NCI-H748 (cell line): ENCODE results near the gene DMWD.

ENCODE experiments used
- DNase-seq: peaks from one replicate; lab custom pipeline; 2025; ENCODE audit not compliant: unreplicated experiment; lab: John Stamatoyannopoulos, UW

The DMWD gene, protein sequence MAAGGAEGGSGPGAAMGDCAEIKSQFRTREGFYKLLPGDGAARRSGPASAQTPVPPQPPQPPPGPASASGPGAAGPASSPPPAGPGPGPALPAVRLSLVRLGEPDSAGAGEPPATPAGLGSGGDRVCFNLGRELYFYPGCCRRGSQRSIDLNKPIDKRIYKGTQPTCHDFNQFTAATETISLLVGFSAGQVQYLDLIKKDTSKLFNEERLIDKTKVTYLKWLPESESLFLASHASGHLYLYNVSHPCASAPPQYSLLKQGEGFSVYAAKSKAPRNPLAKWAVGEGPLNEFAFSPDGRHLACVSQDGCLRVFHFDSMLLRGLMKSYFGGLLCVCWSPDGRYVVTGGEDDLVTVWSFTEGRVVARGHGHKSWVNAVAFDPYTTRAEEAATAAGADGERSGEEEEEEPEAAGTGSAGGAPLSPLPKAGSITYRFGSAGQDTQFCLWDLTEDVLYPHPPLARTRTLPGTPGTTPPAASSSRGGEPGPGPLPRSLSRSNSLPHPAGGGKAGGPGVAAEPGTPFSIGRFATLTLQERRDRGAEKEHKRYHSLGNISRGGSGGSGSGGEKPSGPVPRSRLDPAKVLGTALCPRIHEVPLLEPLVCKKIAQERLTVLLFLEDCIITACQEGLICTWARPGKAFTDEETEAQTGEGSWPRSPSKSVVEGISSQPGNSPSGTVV

DNA sequence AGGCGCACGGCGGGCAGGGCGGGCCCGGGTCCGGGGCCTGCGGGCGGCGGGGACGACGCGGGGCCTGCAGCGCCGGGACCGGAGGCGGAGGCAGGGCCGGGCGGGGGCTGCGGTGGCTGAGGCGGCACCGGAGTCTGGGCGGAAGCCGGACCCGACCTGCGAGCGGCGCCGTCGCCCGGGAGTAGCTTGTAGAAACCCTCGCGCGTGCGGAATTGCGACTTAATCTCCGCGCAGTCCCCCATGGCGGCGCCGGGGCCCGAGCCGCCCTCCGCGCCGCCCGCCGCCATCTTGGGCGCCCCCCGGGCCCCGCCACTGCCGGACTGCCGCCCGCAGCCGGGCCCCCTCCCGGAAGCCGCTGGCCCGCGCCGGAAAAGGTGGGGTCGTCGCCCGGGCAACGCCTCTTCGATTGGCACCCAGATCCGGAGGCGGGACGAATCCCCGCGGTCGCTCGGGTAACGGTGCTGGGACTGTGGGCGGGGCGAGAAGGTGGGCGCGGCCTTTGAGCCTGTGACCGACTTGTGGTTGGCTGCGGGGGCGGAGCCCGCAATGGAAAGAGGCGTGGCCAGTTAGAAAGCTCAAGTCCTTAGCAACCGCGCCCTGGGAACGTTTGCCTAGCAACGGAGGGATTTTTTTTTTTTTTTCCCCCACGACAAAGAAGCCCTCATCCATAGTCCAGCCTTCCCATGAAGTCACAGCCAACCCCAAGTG is at the start of gene DMWD:
TSS of gene DMWD (minus strand) at position 376 of the 708 bp plus-strand sequence. CDS start at position 287, 89 bp downstream.
- DNase-seq: peak; percentile 99

DNA sequence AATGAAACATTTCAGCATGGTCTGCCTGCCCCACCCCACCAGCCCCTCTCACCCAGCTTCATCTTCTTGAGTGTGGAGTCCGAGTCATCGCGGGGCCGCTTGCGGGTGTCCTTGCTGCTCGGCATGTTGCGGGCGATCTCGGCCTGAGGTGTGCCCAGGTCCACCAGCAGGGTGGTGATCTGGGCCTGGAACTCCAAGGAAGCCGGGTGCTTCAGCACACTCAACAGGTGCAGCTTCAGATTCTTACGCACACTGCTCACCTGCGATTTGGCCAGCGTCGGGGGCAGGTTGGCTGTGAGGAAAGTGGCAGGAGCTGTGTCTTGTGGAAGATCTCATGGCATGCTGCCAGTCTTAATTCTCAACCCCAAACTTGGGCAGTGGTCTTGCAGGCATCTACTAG is 49.6 kb upstream of the DMWD start:
- no peak for DNase-seq

DNA sequence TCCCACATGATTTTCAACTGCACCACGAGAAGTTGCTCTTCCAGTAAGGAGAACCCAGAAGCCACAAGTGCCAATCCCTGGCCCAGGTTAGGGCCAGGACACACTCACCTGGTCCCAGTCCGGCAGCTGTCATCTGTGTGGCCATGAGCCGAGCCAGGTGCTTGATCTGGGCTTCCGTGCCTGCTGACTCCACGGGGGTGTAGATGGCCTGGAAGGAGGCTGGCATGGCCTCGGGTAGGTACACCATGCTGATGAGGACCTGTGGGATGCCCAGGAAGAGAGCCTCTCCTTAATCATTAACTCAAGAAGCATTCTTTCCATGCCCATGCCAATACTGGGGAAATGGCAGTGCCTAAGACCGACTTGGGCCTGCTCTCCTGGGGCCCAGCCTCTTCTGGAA is 42.3 kb upstream of the DMWD start:
- no peak for DNase-seq

DNA sequence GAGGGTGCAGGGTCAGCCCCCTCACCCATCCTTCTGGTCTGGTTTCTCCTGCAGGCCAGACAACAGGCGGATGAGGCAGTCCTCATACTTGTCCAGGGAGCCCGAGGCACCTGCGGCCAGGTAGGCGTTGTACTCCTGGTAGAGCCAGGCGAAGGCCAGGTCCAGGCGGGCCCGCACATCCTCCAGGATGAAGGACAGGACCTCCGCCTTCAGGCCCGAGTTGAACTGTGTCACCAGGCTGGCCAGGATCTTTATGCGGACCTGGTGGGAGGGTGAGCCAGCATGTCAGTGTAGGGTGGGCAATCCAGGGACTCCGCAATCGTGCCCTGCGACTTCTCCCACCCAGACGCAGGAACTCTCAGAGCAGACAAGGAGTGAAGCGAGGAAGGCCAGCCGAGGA is 36.3 kb upstream of the DMWD start:
- DNase-seq: no peak

DNA sequence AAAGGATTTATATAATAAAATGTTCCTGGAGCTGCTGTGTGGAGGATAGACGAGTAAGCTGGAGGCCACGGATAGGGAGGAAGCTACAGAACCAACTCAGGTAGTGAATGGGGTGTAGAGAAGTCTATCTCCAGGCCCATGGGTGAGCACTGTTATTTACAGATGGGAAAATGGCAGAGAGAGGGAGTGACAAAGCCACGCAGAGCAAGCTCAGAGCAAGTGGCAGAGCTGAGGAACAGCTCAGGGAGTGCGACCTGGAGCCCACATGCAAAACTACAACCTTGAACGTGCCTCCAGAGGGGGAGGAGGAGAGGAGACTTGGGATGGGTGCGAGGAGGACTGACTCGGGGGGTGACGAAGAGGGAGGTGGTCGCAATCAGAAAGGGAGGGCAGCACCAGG is 35.9 kb upstream of the DMWD start:
- no peak for DNase-seq

DNA sequence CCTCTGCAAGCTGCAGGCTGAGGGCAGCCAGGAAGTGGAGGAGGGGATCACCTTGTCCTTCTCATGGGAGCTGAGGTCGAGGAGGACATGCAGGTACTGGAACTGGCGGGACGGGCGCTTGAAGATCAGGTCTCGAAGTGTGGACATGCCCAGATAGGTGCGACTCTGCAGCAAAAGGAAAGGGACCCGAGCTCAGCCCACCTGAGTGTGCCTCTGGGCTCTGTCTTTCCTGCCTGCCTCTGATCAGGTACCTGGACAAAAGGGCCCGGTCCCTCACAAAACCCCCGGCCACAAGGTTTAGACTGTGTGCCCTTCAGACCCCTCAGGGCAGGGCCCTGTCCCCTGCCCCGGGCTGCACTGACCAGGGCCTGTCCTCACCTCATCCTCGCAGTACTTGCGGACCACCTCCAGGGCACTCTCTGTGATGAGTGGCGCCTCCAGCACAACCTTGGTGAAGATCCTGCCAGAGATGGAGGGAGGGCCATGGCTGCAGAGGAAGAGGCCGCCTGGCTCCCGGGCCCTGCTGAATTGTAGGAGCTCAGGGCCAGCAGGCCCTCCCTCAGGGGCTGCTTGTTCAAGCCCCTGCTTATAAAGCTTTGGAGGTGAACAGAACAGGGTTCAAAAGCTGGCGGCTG is 34.9 kb upstream of the DMWD start:
- DNase-seq: no peak

DNA sequence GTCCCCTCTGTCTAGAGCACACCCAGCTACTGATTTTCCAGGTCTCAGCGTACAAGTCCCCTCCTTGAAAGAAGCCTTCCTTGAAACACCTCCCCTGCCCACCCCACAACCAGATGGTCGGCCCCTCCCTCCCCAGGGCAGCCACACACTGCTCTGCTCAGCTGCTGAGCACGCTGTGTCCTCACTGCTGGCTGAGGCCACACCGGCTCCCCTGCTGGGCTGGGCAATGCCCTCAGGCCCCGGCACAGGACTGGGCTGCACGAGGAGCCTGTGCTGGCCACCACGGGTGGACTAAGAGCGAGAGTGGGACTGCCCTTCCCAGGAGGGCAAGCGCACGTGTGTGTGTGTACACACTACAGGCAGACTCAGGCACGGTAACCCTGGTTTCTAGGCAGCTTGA is 34.3 kb upstream of the DMWD start:
- no peak for DNase-seq

DNA sequence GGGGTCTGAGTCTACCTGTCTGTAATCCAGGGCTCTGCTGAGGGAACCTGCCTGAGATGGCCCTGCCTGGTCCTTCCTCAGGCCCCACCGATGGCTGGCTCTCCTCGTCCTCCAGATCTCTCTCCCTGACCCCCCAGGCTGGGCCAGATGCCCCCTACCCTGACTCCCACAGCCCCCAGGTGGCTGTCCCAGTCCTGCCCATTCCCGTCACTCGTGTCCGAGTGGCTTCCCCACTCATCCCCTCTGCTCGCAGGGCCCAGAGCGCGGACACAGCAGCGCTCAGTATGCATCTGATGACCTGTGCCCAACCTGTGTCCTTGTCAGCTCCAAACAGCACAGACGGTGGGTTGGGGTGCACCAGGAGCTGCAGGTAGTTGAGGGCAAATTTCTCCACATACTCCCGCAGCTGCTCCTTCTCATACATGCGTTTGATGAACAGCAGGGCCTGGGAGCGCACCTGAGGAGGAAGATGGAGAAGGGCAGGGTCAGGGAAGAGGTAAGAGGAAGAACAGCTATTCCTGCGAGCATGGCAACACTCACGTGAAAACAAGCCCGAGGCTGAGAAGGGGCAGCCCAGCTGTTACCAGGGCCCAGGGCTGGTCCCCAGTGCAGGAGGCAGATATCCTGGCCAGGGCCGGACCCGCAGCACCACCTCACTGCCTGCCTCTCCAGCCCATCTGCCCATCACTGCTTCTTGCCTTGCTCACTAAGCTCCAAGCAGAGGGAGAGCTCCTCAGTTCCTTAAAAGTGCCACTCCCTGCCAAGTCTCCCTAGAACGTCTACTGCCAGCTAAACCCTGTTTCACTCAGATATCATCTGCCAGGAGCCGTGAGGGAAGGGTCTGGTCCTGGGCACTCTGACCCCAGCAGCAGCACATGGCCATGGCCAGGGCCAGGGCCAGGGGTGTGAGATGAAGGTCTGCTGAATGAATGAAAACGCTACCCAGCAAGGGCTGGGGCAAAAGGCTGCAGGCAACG is 33.6 kb upstream of the DMWD start:
- no peak for DNase-seq

DNA sequence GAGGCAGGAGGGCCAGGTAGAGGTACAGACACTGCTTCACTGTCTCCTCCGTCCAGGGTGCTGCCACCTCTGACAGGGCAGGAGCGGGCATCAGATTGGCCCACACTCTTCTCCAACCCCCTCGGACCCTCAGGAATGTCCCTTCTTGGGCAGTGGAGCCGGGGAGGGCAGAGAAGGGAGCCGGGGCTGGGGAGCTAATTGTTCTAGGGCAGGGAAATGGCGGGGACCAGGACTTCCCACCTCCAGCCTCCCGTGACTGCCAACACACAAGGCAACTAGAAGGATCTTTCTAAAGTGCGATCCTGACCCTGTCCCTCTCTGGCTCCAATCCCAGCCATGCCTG is 32.6 kb upstream of the DMWD start:
- DNase-seq: no peak

DNA sequence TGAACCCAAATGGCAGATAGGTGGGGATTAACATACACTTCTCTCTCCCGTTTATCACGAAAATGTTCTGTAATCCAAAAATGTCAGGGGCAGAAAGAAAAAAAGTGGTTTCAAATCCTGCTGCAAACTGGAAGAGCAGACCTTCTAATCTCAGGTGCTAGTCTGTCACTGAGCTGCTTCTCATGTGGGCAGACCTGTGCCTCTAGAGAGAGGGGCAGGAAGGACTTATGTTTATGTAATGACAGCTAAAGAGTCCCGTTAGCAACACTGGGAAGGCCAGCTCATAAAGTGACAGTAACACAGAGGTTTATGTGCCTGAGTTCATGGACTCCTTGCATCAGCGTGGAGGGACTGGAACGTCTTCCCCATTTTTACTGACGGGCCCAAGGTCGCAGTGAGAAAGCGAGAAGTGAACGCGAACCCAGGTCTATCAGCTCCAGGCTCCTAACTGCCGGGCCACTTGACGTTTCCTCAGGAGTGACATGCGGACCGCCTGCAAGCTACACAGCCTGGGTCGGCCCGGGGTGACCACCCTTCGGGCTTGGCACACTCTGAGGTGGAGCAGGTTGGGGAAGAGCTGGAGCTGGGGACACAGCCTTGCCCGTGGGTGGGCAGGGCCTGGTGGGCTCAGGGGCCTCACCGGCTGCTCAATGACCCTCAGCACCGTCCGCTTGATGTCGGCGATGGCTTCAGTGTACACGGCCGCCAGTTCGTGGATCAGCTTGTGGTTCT is 32.1 kb upstream of the DMWD start:
- DNase-seq: no peak

DNA sequence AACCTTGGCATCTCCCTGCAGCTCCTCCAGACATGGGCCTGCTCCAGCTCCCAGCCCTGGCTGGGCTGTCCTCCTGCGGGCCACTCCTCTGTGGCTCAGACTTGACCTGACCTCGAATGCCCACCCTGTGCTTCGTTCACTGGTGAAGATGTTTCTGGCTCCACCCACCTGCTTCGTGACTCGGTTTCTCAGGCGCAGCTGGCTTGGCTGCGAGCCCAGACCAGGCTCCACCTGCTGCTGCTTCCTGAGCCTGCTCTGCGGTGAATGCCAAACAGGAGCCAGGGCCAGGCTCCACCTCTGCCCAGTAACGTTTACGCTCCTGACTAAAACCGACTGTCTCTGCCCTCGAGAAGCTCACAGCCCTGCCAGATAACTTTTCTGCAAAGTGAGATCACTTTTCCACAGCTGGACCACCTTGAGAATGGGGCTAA is 31.4 kb upstream of the DMWD start:
- DNase-seq: no peak

DNA sequence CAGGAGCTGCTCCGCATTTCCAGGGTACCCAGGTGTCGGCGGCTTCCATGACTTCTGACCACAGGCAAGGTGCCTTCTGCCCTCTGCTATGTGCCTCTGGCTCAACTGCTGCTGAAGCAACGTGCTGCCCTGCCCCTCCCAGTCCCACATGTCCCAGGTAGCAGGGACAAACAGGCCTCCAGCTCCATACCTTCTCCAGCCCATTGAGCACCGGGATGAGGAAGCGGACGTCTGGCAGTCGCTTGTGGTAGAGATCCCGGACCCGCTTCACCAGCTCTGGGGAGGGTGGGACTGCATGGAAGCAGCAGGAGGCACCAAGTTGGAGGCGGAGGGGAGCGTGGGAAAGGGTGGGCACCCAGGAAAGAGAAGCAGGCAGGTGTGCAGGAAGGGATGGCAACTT is 30.5 kb upstream of the DMWD start:
- DNase-seq: no peak

DNA sequence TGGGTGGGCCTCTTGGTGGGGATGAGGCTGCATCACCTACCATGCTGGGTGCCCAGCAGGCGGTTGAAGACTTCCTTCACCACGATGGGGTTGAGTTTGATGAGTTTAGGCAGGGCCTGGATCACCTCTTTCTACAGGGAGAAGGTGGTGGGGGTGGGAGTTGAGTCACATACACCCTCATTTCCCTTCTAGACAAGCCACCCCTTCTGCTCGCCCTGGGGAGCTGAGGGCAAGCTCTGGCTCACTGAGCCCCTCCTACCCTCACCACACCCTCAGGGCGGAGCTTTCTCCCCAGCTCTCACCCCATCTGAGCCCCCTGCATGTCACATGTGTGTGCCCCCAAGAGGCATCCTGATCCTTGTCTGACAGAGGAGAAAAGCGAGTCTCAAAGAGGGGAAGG is 30.1 kb upstream of the DMWD start:
- no peak for DNase-seq

DNA sequence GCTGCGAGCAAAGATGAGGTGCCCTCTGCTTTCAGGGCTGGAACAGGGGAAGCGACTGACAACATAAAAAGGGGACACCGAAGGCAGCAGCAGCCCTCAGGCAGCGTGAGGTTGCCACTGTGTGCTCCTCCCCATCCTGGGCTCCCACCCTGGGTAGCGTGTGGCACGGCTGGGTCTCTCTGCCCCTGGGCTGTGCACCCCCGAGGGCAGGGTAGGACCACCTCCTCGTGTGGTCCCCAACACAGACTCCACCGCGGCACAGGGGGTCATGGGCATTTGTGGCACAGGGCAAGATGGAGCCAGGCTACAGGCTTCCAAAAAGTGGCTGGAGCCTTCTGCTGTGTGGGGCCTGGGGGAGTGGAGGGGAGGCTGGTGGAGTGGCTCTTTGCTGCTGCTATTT is 28.9 kb upstream of the DMWD start:
- no peak for DNase-seq

DNA sequence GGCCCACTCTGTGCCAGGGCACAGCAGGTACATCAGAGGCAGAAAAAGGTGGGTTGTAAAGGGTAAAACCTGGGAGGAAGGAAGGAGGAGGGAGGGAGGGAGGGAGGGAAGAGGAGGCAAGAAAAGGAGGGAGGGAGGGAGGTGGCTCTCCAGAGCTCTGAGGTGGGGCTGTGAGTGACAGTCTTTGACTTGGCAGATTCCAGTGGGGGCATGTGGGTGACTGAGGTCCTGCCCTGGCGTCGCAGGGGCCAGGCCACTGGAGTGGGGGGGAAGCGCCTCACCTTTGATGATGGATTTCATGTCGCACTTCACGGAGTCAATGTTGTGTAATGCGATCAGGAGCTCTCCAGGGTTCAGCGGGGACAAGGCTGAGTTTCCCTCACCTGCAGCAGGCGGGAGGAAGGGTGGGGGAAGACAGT is 28.5 kb upstream of the DMWD start:
- no peak for DNase-seq

DNA sequence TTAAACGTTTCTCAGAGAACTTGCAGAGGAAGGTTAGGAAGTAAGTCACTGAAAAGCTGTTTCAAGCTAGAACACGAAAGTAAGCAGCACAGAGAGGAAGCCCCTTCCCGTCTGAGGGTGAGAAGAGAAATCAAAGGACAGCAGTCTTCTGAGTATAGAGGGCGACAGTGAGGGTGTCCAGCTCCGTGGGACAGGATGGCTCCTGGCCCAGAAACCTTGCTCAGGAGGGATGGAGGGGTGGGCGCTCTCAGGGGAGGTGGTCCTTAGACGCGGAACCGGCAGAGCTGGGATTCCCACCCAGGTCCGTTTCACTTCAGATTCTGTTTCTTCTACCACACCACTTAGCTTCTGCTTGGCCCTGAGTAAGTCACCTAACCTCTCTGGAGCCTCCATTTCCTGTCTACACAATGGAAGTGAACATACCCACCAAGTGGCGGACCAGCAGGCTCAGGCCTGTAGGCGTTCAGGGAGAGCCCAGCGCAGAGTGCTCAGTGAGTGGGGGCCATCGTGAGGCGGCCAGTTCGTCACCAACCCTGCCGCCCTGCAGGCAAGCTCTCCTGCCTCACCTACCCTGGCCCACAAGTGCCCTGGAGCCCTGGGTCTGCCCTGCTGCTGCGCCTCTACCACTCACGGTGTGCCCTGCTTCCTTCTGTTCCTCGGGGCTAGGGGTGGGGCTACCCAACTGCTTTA is 27.9 kb upstream of the DMWD start:
- no peak for DNase-seq

DNA sequence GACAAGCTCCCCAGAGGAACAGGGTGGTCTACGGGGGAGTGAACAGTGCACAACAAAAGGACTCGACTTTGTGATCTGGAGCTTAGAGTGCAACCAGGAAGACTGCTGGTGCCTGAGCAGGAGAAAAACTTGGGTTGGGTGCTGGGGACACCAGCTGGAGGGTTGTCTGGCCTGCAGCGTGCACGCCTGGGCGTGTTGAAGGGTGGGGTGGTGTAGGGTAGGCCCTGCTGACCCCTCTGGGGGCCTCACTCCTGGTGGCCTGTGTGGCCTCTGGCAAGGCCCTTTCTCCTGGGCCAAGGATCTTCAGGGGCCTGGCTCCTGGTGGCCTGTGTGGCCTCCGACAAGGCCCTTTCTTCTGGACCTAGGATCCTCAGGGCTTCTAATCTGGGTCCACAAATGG is 27.1 kb upstream of the DMWD start:
- no peak for DNase-seq

DNA sequence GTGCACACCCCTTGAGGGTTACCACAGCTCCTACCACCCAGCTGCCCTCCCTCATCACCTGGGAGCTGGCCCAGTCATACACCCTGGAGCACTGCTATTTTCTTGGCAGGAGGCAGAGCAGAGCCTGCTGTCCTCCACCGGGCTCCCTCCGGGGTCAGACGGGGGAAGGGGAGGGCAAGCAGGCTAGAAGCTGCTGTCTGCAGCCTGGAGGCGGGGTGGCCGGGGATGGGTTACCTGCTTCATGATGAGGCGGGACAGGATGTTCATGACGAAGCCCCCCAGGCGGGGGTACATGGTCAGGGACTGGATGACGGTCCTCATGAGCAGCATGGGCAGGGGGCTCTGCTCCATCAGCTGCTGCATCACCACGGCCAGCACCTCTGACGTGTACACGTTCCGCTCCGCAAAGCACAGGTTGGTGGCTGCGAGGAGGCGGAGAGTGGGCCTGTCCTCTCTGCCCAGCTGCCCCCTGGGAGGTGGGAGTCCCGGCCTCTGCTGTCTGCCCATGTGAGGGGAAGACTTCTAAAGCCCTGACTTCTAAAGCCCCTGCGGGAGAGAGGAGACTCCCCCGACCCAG is 25.2 kb upstream of the DMWD start:
- no peak for DNase-seq
